ENCODE measurements around the gene STC2. TPM values are rescaled to one million over a fixed set of nuclear protein-coding genes. Genes with fewer than 3 reads are reported as not detected.

The STC2 gene
- total RNA-seq, result 25.2 and 31.1 TPM in 2 replicates

GRCh38 chr5:173327948-173328843, at the start of gene STC2:
STC2 (minus strand) TSS chr5:173328414; CDS start chr5:173328193, 221 bp downstream.

Other genes with a start within 250 kb of the STC2 start
- 11.4 and 19.6 TPM in 2 replicates for gene BNIP1, start 183.9 kb downstream of the STC2 start, total RNA-seq
- 0.15 and 1.8 TPM in 2 replicates for gene NKX2-5, start 93.2 kb downstream of the STC2 start, total RNA-seq